H9 (cell line): ENCODE data around the gene LY6G6F. TPM values are rescaled to one million over a fixed set of nuclear protein-coding genes. Genes with fewer than 3 reads are reported as not detected.
A peak's percentile ranks its signal among the peaks of the same experiment; 100 is the strongest.

Experiments
- DNase-seq: peaks from one replicate; pipeline ENCODE4 v3.0.0-alpha.2; 2017
- H2AFZ ChIP-seq: one replicate; pipeline ENCODE4 v1.6.1; 2013; ENCODE audit warnings: mild to moderate bottlenecking, low read length, control low read depth, moderate library complexity
- H2AK5ac ChIP-seq: 2 replicates; pipeline ENCODE4 v1.6.1; 2013; ENCODE audit warnings: low read length, control low read depth, mixed read lengths; ENCODE audit not compliant: insufficient read length
- H2BK120ac ChIP-seq: one replicate; pipeline ENCODE4 v1.6.1; 2013; ENCODE audit warnings: low read depth, mild to moderate bottlenecking, low read length, control low read depth, inconsistent platforms; ENCODE audit not compliant: poor library complexity, severe bottlenecking
- H2BK12ac ChIP-seq: 2 replicates; pipeline ENCODE4 v1.6.1; 2013; ENCODE audit warnings: low read length, control low read depth, mixed read lengths, low read depth; ENCODE audit not compliant: insufficient read length
- H2BK15ac ChIP-seq: 2 replicates; pipeline ENCODE4 v1.6.1; 2013; ENCODE audit warnings: low read depth, low read length, control low read depth
- H2BK20ac ChIP-seq: one replicate; pipeline ENCODE4 v1.6.1; 2013; ENCODE audit warnings: low read depth, mild to moderate bottlenecking, low read length, control low read depth, inconsistent platforms; ENCODE audit not compliant: poor library complexity, severe bottlenecking
- H2BK5ac ChIP-seq: 2 replicates; pipeline ENCODE4 v1.6.1; 2013; ENCODE audit warnings: low read length, control low read depth, mixed read lengths; ENCODE audit not compliant: insufficient read length
- H3K14ac ChIP-seq: 2 replicates; pipeline ENCODE4 v1.6.1; 2013; ENCODE audit warnings: low read length, control low read depth; ENCODE audit not compliant: insufficient read depth
- H3K18ac ChIP-seq: 2 replicates; pipeline ENCODE4 v1.6.1; 2013; ENCODE audit warnings: low read depth, mild to moderate bottlenecking, mixed read lengths, low read length, control low read depth; ENCODE audit not compliant: insufficient read length
- H3K23ac ChIP-seq: 2 replicates; pipeline ENCODE4 v1.6.1; 2013; ENCODE audit warnings: low read length, control low read depth, mixed read lengths, low read depth; ENCODE audit not compliant: insufficient read length
- H3K23me2 ChIP-seq: 2 replicates; pipeline ENCODE4 v1.6.1; 2013; ENCODE audit warnings: low read depth, mild to moderate bottlenecking, mixed read lengths, low read length, control low read depth; ENCODE audit not compliant: insufficient read length, poor library complexity, severe bottlenecking
- H3K27ac ChIP-seq: 2 replicates; pipeline ENCODE4 v1.5.1; 2013; ENCODE audit warnings: low read length, control low read depth, mixed read lengths, low read depth; ENCODE audit not compliant: insufficient read length
- H3K27me3 ChIP-seq: 2 replicates; pipeline ENCODE4 v1.6.1; 2013; ENCODE audit warnings: low read length, control low read depth, inconsistent platforms; ENCODE audit not compliant: insufficient read depth
- H3K4ac ChIP-seq: 2 replicates; pipeline ENCODE4 v1.6.1; 2013; ENCODE audit warnings: low read depth, mild to moderate bottlenecking, control low read depth, inconsistent platforms, low read length, moderate library complexity
- H3K4me1 ChIP-seq: 2 replicates; pipeline ENCODE4 v1.6.1; 2013; ENCODE audit warnings: low read length, control low read depth, inconsistent platforms; ENCODE audit not compliant: insufficient read depth
- H3K4me2 ChIP-seq: 2 replicates; pipeline ENCODE4 v1.6.1; 2013; ENCODE audit warnings: low read length, control low read depth, mixed read lengths; ENCODE audit not compliant: insufficient read length, insufficient read depth
- H3K56ac ChIP-seq: 2 replicates; pipeline ENCODE4 v1.6.1; 2013; ENCODE audit warnings: low read depth, mild to moderate bottlenecking, mixed read lengths, low read length, control low read depth; ENCODE audit not compliant: insufficient read length
- H3K79me1 ChIP-seq: 2 replicates; pipeline ENCODE4 v1.6.1; 2013; ENCODE audit warnings: low read depth, mild to moderate bottlenecking, moderate library complexity, low read length, control low read depth, inconsistent platforms; ENCODE audit not compliant: insufficient read depth, poor library complexity, severe bottlenecking
- H3K79me2 ChIP-seq: 2 replicates; pipeline ENCODE4 v1.6.1; 2013; ENCODE audit warnings: low read length, control low read depth, inconsistent platforms; ENCODE audit not compliant: insufficient read depth
- H3K9ac ChIP-seq: 2 replicates; pipeline ENCODE4 v1.6.1; 2013; ENCODE audit warnings: low read length, control low read depth, mixed read lengths; ENCODE audit not compliant: insufficient read length; ENCODE audit errors: extremely low read depth
- H3K9me3 ChIP-seq: one replicate; pipeline ENCODE4 v1.6.1; 2013; ENCODE audit warnings: low read depth, low read length, inconsistent platforms; ENCODE audit not compliant: control insufficient read depth
- H3T11ph ChIP-seq: one replicate; pipeline ENCODE4 v1.6.1; 2013; ENCODE audit warnings: mild to moderate bottlenecking, low read length, control low read depth, inconsistent platforms
- H4K20me1 ChIP-seq: one replicate; pipeline ENCODE4 v1.6.1; 2013; ENCODE audit not compliant: control insufficient read depth, insufficient read length, insufficient read depth
- H4K5ac ChIP-seq: 2 replicates; pipeline ENCODE4 v1.6.1; 2013; ENCODE audit warnings: low read depth, mild to moderate bottlenecking, mixed read lengths, low read length, control low read depth; ENCODE audit not compliant: insufficient read length
- H4K8ac ChIP-seq: replicated peaks from 2 replicates; pipeline ENCODE4 v1.6.1; 2013; ENCODE audit warnings: low read length, control low read depth, mixed read lengths, low read depth; ENCODE audit not compliant: insufficient read length
- H4K91ac ChIP-seq: 2 replicates; pipeline ENCODE4 v1.6.1; 2013; ENCODE audit warnings: low read depth, mild to moderate bottlenecking, moderate library complexity, mixed read lengths, low read length, control low read depth; ENCODE audit not compliant: insufficient read length
- H3K27ac Mint-ChIP-seq, 3 experiments: 2 replicates in 2 of 3; 3 replicates in 1 of 3; pipeline ENCODE4 v1.8.0; 2020 to 2021; ENCODE audit warnings: mixed read lengths in 3 of 3, mild to moderate bottlenecking in 1 of 3, moderate library complexity in 1 of 3
- H3K27me3 Mint-ChIP-seq: 2 replicates; pipeline ENCODE4 v1.8.0; 2021; ENCODE audit warnings: low read depth, mild to moderate bottlenecking, moderate library complexity, mixed read lengths
- H3K36me3 Mint-ChIP-seq, 3 experiments: 2 replicates in 2 of 3; 3 replicates in 1 of 3; pipeline ENCODE4 v1.8.0; 2020 to 2021; ENCODE audit warnings: low read depth in 3 of 3, mixed read lengths in 3 of 3; ENCODE audit not compliant: insufficient read depth in 1 of 3
- H3K4me1 Mint-ChIP-seq, 2 experiments: 2 replicates each; pipeline ENCODE4 v1.8.0; 2020; ENCODE audit warnings: mixed read lengths in 2 of 2
- H3K4me3 Mint-ChIP-seq, 2 experiments: 2 replicates in 1 of 2; 3 replicates in 1 of 2; pipeline ENCODE4 v1.8.0; 2020 to 2021; ENCODE audit warnings: mild to moderate bottlenecking in 2 of 2, mixed read lengths in 2 of 2, moderate library complexity in 1 of 2
- H3K9me3 Mint-ChIP-seq, 2 experiments: 2 replicates in 1 of 2; 3 replicates in 1 of 2; pipeline ENCODE4 v1.8.0; 2020; ENCODE audit warnings: mild to moderate bottlenecking in 2 of 2, mixed read lengths in 2 of 2, moderate library complexity in 1 of 2
- WGBS: extraction: QIAGEN DNeasy Blood & Tissue Kit; methylation state at CpG from one replicate; pipeline ENCODE4 v1.1.7; 2013; ENCODE audit warnings: missing lambda C conversion rate, low lambda C conversion rate, mixed read lengths; ENCODE audit not compliant: insufficient read length; ENCODE audit errors: extremely low coverage; 5-methylcytosine and 5-hydroxymethylcytosine counted together
- total RNA-seq: library from RNA; stranded (reverse); gene quantifications from 2 replicates; pipeline ENCODE4 v1.2.1, GENCODE V29; 2021
- TF ChIP-seq, protein P1 (sequence below): fragments of 200-600 bp; sonication (generic); conservative IDR thresholded peaks from 3 replicates; pipeline ENCODE4 v1.8.0; 2021; ENCODE audit warnings: antibody characterized with exemption, mild to moderate bottlenecking

The LY6G6F gene
- total RNA-seq, 1 experiment from 2014 or later = not detected

- Histone ChIP-seq H3K79me2 (peaks cover 6% of the 10 kb centered on the region; the same call in 1 of the 2 replicates), H4K5ac (no peak within 1 kb of the TSS), H3K27ac (no peak within 1 kb of the TSS), H4K91ac (no peak within 1 kb of the TSS), H3K4me2 (peak within 1 kb of the TSS; percentile 87), H3K4ac (no peak within 1 kb of the TSS), H3K79me1 (no peaks in the 10 kb centered on the region), H4K8ac (no peak within 1 kb of the TSS), H2AK5ac (no peak within 1 kb of the TSS), H2BK12ac (no peak within 1 kb of the TSS), H3K9ac (peak within 1 kb of the TSS; percentile 40), H3T11ph (no peak within 1 kb of the TSS), H2BK15ac (no peak within 1 kb of the TSS), H3K4me1 (peaks cover 16% of the 10 kb centered on the region), H4K20me1 (no peaks in the 10 kb centered on the region), H3K9me3 (no peaks in the 10 kb centered on the region), H2BK5ac (no peak within 1 kb of the TSS), H3K23me2 (peaks cover 32% of the 10 kb centered on the region), H3K18ac (no peak within 1 kb of the TSS), H3K56ac (no peak within 1 kb of the TSS), H2BK20ac (no peak within 1 kb of the TSS), H3K23ac (no peak within 1 kb of the TSS), H2AFZ (no peak within 1 kb of the TSS), H2BK120ac (no peak within 1 kb of the TSS), H3K14ac (peak within 1 kb of the TSS; percentile 7), H3K27me3 (no peaks in the 10 kb centered on the region)
- peak; percentile 88 for DNase-seq
- TF ChIP-seq, protein P1, sequence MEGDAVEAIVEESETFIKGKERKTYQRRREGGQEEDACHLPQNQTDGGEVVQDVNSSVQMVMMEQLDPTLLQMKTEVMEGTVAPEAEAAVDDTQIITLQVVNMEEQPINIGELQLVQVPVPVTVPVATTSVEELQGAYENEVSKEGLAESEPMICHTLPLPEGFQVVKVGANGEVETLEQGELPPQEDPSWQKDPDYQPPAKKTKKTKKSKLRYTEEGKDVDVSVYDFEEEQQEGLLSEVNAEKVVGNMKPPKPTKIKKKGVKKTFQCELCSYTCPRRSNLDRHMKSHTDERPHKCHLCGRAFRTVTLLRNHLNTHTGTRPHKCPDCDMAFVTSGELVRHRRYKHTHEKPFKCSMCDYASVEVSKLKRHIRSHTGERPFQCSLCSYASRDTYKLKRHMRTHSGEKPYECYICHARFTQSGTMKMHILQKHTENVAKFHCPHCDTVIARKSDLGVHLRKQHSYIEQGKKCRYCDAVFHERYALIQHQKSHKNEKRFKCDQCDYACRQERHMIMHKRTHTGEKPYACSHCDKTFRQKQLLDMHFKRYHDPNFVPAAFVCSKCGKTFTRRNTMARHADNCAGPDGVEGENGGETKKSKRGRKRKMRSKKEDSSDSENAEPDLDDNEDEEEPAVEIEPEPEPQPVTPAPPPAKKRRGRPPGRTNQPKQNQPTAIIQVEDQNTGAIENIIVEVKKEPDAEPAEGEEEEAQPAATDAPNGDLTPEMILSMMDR = no peak
- WGBS = no CpG with 5 or more reads among the region's 24 CpGs
- no peaks in the 10 kb centered on the region for H3K27me3 Mint-ChIP-seq
- peak within 1 kb of the TSS; percentile 81 to 97 (median 89); a peak in 6 of 7 replicates for H3K27ac Mint-ChIP-seq
- no peaks in the 10 kb centered on the region for H3K9me3 Mint-ChIP-seq
- peak within 1 kb of the TSS; percentile 91 to 98 for H3K4me3 Mint-ChIP-seq
- H3K4me1 Mint-ChIP-seq = peaks cover 44 to 54% of the 10 kb centered on the region in 2 experiments
- H3K36me3 Mint-ChIP-seq = peaks cover 33 to 36% (median 36%) of the 10 kb centered on the region in 3 experiments
These were observed 29.5 kb downstream of the LY6G6F start, which contains the start of gene CLIC1 for GRCh38 chr6:31736021-31736767. Gene CLIC1 (minus strand): TSS chr6:31736530. CDS start chr6:31736300, 230 bp downstream.
